Measurements from ENCODE around the gene TMEM192.
"Not testable (repeated sequence)": the region's sequence is repeated elsewhere in the genome, so short reads cannot be mapped to it uniquely, and the experiment has no call there.

TMEM192 gene

DNA sequence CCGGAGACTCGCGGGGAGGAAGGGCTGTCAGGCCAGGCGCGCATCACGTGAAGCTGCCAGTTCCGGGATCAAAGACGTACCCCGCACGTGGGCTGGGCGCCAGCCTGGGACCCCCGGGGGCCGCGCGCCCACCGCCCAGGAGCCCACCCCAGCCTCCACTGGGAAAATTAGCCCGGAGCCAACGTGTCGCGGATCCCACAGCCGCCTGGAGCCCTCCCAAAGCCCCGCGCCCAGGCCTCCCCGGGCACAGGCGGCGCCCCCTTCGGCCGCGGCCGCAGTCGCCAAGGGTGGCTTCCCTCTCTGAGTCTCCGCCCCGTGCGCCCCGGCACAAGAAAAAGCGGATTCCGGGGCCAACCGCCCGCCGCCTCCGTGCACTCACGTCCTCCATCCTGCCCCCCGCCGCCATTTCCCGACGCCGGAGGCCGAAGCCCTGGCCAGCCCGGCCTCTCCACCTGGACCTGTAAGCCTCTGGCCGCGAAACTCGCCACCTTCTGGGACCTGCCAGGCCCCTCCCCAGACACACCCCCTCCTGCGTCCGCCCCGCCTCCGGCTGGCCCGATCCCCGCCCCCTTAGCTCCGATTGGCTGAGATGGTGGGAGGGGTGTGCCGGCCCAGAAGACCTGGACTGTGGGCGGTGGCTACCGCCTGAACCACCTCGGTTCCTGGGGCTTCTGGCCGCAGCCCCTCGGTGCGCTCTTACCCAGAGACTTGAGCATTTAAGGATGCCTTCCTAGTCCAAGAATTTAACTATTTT, at the start of gene TMEM192:
Gene TMEM192 (minus strand): TSS at position 493 of the 754 bp plus-strand sequence. CDS start 87 bp downstream, at position 406.
- peak; percentile 98 for DNase-seq (ENCODE audit: low spot score)

DNA sequence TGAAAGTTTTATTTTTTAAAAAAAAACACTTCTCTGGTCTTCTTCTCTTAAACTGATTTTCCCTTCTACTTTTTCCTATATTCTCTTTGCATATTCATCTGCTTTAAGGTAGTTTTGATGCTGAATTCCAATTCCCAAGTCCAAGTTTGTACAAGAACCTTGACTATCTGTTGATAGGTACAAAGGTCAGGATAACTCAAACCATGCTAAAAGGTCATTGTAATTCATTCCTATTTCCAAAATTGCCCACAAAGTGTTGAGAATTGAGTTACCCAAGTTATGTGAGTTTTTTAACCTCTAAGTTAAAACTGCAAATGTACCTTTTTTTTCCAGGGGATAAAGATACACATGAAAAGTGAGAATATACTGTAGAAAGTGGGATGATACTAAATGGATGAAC, 46.1 kb upstream of the TMEM192 start:
- DNase-seq (ENCODE audit: low spot score): no peak

DNA sequence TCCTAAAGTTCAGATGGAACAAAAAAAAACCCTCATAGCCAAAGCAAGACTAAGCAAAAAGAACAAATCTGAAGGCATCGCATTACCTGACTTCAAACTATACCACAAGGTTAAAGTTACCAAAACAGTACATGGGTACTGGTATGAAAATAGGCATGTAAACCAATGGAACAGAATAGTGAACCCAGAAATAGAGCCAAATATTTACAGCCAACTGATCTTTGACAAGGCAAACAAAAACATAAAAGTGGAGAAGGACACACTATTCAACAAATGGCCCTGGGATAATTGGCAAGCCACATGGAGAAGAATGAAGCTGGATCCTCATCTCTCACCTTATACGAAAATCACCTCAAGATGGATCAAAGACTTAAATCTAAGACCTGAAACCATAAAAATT, 44.2 kb upstream of the TMEM192 start:
- DNase-seq (ENCODE audit: low spot score): no peak

DNA sequence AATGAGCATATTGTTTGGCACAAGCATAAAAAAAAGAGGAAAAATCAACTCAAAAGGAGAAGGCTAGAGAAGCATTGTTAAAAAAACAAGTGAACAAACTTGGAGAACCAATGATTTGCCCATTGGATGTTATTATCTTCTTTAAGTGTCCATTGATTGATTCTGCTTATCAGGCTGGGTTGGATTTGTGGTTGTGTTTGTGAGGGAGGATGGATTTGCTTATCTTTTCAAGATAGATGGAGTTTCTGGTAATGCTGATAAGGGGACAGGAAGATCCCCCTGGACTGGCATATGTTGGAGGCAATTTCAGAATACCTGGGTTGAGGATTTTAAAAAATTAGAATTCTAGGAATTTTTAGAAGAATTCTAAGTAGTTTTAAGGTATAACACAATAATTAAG, 41.8 kb upstream of the TMEM192 start:
- DNase-seq (ENCODE audit: low spot score): no peak

GRCh38 chr4:165152527-165152926, 39.9 kb upstream of the TMEM192 start:
- no peak for DNase-seq (ENCODE audit: low spot score)

DNA sequence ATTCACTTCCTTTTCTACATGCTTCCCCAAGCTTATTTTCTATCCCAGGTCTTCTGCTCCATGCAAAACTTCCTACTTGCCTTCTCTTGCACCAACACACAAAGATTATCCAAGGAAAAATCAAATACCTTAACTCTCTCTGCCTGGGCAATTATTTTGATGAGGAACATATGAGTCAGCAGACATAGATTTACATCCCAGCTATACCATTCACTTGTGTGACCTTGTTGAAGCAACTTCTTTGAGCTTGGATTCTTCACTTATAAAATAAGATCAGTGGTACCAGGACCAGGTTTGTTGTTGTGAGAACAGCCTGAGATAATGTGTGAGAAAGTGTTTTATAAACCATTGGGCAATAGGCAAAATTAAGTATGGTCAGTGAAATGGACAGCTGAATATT, 39.1 kb upstream of the TMEM192 start:
- DNase-seq (ENCODE audit: low spot score): no peak

DNA sequence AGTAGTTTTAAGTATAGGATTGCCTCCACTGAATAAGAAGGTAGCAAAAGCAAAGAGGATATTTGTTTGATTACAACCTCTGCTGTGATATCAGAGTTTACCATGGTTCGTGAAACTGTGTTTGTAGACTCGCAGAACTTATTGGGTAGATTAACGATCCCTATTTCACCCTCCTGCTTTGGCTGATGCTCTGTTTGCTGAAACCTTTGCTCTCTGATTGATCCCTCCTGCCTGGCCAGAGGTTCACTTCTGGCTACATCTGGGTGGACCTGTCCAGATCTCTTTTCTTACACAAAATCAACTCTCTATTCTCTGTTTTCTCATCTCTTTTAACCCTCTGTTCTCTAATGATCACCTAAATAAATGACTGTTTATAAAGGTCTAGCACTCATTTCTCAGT, 37.9 kb upstream of the TMEM192 start:
- DNase-seq (ENCODE audit: low spot score): no peak

- no peak for DNase-seq (ENCODE audit: low spot score)
Observed at GRCh38 chr4:165138843-165139242, 26.2 kb upstream of the TMEM192 start.

GRCh38 chr4:165137205-165137604, 24.5 kb upstream of the TMEM192 start:
- DNase-seq (ENCODE audit: low spot score): no peak

GRCh38 chr4:165136529-165136928, 23.9 kb upstream of the TMEM192 start:
- DNase-seq (ENCODE audit: low spot score): no peak

DNA sequence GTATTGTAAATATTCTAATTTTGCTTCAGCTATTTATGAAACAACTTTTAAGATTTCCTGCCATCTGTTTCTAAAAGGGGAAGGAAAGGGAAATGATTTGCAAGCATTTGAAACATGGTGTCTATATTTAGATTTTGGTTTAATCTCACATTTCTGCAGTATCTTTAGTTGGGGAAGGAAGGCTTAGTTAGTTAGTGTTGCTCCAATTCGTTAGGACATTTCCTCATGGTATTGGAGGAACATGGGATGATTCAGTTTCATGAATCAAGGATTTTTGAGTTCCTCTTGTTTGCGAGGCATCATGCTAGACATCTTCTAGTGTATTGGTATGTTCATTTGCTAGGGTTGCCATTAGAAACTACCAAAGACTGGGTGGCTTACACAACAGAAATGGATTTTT, 20.5 kb upstream of the TMEM192 start:
- no peak for DNase-seq (ENCODE audit: low spot score)

DNA sequence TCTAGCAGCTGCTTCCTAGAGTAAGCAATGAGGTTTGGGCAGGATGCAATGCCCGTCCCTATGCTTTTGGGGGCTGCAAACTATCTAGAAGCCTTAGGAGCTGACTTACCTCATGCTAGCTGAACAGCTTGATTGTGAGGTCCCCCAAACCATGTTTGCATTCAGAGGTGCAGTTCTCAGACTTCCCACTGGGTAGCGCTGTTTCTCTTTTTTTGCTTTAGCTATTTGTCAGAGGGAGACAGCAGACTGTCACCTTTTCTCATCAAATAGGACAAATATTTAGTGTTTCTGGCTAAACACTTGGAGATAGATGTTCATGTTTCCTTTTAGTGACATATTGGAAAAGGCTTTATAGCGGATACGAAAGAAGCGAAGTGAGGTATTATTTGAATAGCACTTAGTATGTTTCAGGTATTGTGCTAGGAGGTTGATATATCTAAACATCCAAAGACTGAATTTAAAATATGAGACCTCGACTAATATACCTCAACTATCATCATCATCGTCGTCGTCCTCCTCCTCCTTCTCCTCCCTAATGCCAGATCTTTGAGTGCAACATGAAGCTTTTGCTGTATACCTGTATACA, 18.7 kb upstream of the TMEM192 start:
- peak; percentile 79 for DNase-seq (ENCODE audit: low spot score)

- DNase-seq (ENCODE audit: low spot score): no peak
Observed at GRCh38 chr4:165129924-165130323, 17.3 kb upstream of the TMEM192 start.

DNA sequence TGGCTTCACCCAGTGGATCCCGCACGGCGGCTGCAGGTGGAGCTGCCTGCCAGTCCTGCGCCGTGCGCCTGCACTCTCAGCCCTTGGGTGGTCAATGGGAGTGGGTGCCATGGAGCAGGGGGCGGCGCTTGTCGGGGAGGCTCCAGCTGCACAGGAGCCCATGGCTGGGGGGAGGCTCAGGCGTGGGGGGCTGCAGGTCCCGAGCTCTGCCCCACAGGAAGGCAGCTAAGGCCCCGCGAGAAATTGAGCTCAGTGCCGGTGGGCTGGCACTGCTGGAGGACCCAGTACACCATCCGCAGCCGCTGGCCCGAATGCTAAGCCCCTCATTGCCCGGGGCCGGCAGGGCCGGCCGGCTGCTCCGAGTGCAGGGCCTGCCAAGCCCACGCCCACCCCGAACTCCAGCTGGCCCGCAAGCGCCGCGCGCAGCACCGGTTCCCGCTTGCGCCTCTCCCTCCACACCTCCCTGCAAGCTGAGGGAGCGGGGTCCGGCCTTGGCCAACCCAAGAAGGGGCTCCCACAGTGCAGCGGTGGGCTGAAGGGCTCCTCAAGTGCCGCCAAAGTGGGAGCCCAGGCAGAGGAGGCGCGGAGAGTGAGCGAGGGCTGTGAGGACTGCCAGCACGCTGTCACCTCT, 13.3 kb upstream of the TMEM192 start:
- DNase-seq (ENCODE audit: low spot score): not testable (repeated sequence)

DNA sequence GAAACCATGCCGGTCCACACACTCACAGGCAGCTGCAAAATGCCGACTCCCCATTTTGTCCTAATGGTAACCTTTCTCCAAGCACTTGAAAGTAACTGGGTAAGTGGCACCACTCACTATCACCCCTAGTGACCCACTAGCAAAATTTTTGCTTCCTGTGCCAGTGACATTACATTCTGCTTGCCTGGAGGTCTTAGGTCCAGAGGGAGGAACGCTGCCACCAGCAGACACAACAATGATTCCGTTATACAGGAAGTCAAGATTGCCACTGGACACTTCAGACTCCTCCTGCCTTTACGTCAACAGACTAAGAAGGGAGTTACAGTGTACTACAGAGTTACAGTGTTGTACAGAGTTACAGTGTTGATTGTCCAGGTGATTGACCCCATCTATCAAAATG, 11.8 kb upstream of the TMEM192 start:
- DNase-seq (ENCODE audit: low spot score): no peak

DNA sequence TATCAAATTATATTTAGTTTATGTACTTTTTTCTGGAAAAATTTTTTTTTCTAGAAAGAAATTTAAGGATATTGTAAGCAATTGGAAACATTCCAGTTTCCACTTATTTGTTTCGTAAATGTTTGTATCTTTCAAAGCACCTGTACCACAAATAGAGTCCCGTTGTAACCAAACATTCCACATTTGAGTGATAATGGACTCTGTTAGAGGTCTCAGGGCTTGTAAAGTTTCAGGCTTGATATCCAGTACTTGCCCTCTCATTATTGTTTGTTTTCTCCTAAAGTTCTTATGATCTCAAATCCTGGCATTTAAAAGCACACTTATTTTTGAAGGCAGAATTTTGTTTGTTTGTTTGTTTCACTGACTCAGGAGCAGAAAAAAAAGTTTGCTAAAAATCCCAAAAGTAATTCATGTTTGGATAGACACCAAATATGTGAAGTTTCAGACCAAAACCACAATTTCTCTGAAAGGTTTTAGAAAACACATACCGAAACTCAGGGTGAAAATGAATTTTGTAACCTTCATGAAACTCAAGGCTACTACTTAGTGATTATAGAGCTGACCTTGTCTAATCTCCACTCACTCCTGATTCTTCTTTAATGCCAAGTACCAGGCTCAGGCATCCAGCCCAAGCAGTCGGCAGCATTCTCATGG, 5.7 kb upstream of the TMEM192 start:
- DNase-seq (ENCODE audit: low spot score): no peak

GRCh38 chr4:165115301-165115700, 2.6 kb upstream of the TMEM192 start:
- no peak for DNase-seq (ENCODE audit: low spot score)

DNA sequence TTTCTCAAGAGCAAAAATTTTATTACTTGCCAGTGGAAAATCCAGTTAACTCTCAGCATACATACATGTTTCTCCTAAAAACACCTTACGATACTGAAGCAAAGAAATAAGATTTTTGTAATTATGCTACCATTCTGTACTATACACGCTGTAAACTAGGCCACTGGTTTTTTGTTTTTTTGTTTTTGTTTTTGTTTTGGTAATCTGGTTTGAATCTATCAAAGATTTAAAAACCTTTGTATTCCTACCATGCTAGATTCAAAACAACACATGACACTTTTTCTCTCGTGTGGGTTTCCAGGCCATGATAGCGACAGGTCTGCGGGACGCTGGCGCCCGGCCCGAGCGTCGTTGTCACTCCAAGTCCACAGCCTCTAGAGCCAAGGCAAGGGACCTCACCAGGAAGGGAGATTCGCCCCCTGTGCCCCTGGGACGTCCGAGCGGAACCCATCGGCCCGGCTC, 723 bp downstream of the TMEM192 start:
- DNase-seq (ENCODE audit: low spot score): peak; percentile 71

- no peak for DNase-seq (ENCODE audit: low spot score)
Observed at GRCh38 chr4:165106518-165106917, 6.1 kb downstream of the TMEM192 start.

- DNase-seq (ENCODE audit: low spot score): no peak
Observed at GRCh38 chr4:165101641-165102040, 11.0 kb downstream of the TMEM192 start.

GRCh38 chr4:165096776-165097175, 15.9 kb downstream of the TMEM192 start:
- DNase-seq (ENCODE audit: low spot score): peak; percentile 30

DNA sequence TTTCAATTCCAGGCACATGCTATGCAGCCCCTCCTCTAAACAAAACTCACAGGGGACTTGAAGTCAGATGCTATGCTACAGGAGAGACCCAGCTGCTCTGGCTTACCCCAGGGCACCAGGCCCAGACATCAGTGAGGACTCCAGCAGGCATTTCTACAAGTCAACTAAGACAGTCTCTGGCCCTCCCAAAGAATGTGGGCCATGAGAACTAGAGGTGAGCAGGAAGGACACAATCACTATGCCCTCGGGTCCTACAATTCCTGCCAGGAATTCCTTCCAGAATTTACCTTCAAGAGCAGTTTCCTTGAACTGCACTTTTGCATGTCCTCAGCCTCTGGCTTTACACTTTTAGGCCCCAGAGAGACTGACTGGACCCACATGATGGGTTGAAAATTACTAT, 17.4 kb downstream of the TMEM192 start:
- DNase-seq (ENCODE audit: low spot score): no peak

- no peak for DNase-seq (ENCODE audit: low spot score)
Observed at GRCh38 chr4:165094873-165095272, 17.8 kb downstream of the TMEM192 start.

Measured in cerebellar cortex (tissue), 1 donor.